DMS53 treated with DMSO at 0.1 percent for 48 hours (cell line): Measurements from ENCODE around the gene LRRC74A.
"Not testable (repeated sequence)": the region's sequence is repeated elsewhere in the genome, so short reads cannot be mapped to it uniquely, and the experiment has no call there.

Experiments
- DNase-seq: peaks from one replicate; lab custom pipeline; 2025; ENCODE audit not compliant: unreplicated experiment; lab: John Stamatoyannopoulos, UW

Gene LRRC74A

GRCh38 chr14:76884394-76884793, 58.2 kb downstream of the LRRC74A start:
- no peak for DNase-seq

GRCh38 chr14:76884853-76885276, 58.7 kb downstream of the LRRC74A start:
- no peak for DNase-seq

GRCh38 chr14:76887191-76887590, 61.0 kb downstream of the LRRC74A start:
- DNase-seq = no peak

- DNase-seq = no peak
Observed at GRCh38 chr14:76891391-76891790, 65.2 kb downstream of the LRRC74A start.

GRCh38 chr14:76894308-76894707, 68.1 kb downstream of the LRRC74A start:
- DNase-seq = no peak

GRCh38 chr14:76898006-76898405, 71.8 kb downstream of the LRRC74A start:
- not testable (repeated sequence) for DNase-seq

GRCh38 chr14:76900682-76901081, 74.5 kb downstream of the LRRC74A start:
- no peak for DNase-seq

- no peak for DNase-seq
Observed at GRCh38 chr14:76901171-76902055, 75.2 kb downstream of the LRRC74A start.

GRCh38 chr14:76902591-76902990, 76.4 kb downstream of the LRRC74A start:
- DNase-seq = no peak

- DNase-seq = no peak
Observed at GRCh38 chr14:76904100-76904739, 78.0 kb downstream of the LRRC74A start.

GRCh38 chr14:76904740-76905569, 78.7 kb downstream of the LRRC74A start:
- peak; percentile 38 for DNase-seq

- no peak for DNase-seq
Observed at GRCh38 chr14:76908834-76909233, 82.6 kb downstream of the LRRC74A start.

- no peak for DNase-seq
Observed at GRCh38 chr14:76909266-76909665, 83.1 kb downstream of the LRRC74A start.

- no peak for DNase-seq
Observed at GRCh38 chr14:76910371-76910890, 84.2 kb downstream of the LRRC74A start.

GRCh38 chr14:76911473-76911872, 85.3 kb downstream of the LRRC74A start:
- no peak for DNase-seq

GRCh38 chr14:76914533-76915081, 88.4 kb downstream of the LRRC74A start:
- not testable (repeated sequence) for DNase-seq

- no peak for DNase-seq
Observed at GRCh38 chr14:76916040-76916715, 90.0 kb downstream of the LRRC74A start.

- DNase-seq = peak; percentile 24
Observed at GRCh38 chr14:76917158-76917596, 91.0 kb downstream of the LRRC74A start.

GRCh38 chr14:76917745-76918255, 91.6 kb downstream of the LRRC74A start:
- DNase-seq = no peak

GRCh38 chr14:76918256-76918781, 92.1 kb downstream of the LRRC74A start:
- DNase-seq = no peak
